K562 (cell line): ENCODE data around the gene NBPF3. TPM values are rescaled to one million over a fixed set of nuclear protein-coding genes. Genes with fewer than 3 reads are reported as not detected.

Source experiments
- CREB1 ChIP-seq, 2 experiments: sonication (generic) in 1 of 2; formaldehyde crosslinking in 1 of 2; IDR thresholded peaks; 2 replicates each; pipeline versions ENCODE4 v1.6.1 to v1.8.0; 2012 to 2022; ENCODE audit warnings: inconsistent platforms in 1 of 2, mild to moderate bottlenecking in 1 of 2, missing genetic modification reagents in 1 of 2, moderate library complexity in 1 of 2
- EP300 ChIP-seq: IDR thresholded peaks from 2 replicates; pipeline ENCODE4 v1.6.1; 2012; ENCODE audit warnings: low read length, improper control_type of control experiment
- HDAC1 ChIP-seq, 2 experiments: fragments of 450-650 bp; IDR thresholded peaks; 2 replicates each; pipeline ENCODE4 v1.6.1; 2016 to 2017; ENCODE audit warnings: inconsistent platforms in 1 of 2, mild to moderate bottlenecking in 1 of 2, moderate library complexity in 1 of 2
- JUN ChIP-seq, 2 experiments: sonication (generic) in 1 of 2; formaldehyde crosslinking in 1 of 2; IDR thresholded peaks; 2 replicates each; pipeline versions ENCODE4 v1.6.1 to v1.8.0; 2012 to 2022; ENCODE audit warnings: borderline replicate concordance in 2 of 2, mild to moderate bottlenecking in 2 of 2, improper control_type of control experiment in 1 of 2, low read depth in 1 of 2, low read length in 1 of 2, missing genetic modification reagents in 1 of 2
- SMARCA5 ChIP-seq: fragments of 450-650 bp; IDR thresholded peaks from 2 replicates; pipeline ENCODE4 v1.6.1; 2016
- XRCC5 ChIP-seq: fragments of 200-400 bp; formaldehyde crosslinking; IDR thresholded peaks from 2 replicates; pipeline ENCODE4 v1.6.1; 2017; ENCODE audit warnings: low read depth, mild to moderate bottlenecking, low read length
- ZNF707 ChIP-seq: fragments of 250-450 bp; sonication (Bioruptor Pico); conservative IDR thresholded peaks from 2 replicates; pipeline ENCODE4 v1.8.0; 2022; ENCODE audit warnings: inconsistent platforms, mild to moderate bottlenecking, moderate library complexity
- polyA plus RNA-seq, 8 experiments: library from polyadenylated mRNA; depleted of rRNA in 4 of 8; stranded (reverse) in 5 of 8; unstranded in 3 of 8; fragments of >200 nt; fragmentation: Nextera tagmentation in 2 of 8; fragmentation: Illumina TruSeq in 1 of 8; extraction: Ambion mirVana in 2 of 8; extraction: Trizol in 1 of 8; gene quantifications; 2 replicates each; pipeline versions ENCODE4 v1.2.1 to v1.2.3, GENCODE V29; 2011 to 2014; ENCODE audit warnings: inconsistent platforms in 1 of 8, missing spikeins in 1 of 8
- total RNA-seq, 7 experiments: library from RNA; depleted of rRNA in 6 of 7; stranded (reverse); fragments of >200 nt in 6 of 7; fragmentation: Illumina TruSeq in 2 of 7; extraction: Trizol in 2 of 7; gene quantifications; 2 replicates each; pipeline versions ENCODE4 v1.2.1 to v1.2.3, GENCODE V29; 2011 to 2021; ENCODE audit warnings: low replicate concordance in 1 of 7
- TF ChIP-seq, protein P1 (sequence below): fragments of 250-450 bp; sonication (Bioruptor Pico); IDR thresholded peaks from 2 replicates; pipeline ENCODE4 v1.5.0; 2022; ENCODE audit warnings: mild to moderate bottlenecking

The NBPF3 gene
- total and polyA plus RNA-seq, 9 of the 15 experiments (the other 6 are each of a cell fraction or from before 2014, with no cell fraction given), result 1.5 to 7.3 (median 5.4) TPM

DNA sequence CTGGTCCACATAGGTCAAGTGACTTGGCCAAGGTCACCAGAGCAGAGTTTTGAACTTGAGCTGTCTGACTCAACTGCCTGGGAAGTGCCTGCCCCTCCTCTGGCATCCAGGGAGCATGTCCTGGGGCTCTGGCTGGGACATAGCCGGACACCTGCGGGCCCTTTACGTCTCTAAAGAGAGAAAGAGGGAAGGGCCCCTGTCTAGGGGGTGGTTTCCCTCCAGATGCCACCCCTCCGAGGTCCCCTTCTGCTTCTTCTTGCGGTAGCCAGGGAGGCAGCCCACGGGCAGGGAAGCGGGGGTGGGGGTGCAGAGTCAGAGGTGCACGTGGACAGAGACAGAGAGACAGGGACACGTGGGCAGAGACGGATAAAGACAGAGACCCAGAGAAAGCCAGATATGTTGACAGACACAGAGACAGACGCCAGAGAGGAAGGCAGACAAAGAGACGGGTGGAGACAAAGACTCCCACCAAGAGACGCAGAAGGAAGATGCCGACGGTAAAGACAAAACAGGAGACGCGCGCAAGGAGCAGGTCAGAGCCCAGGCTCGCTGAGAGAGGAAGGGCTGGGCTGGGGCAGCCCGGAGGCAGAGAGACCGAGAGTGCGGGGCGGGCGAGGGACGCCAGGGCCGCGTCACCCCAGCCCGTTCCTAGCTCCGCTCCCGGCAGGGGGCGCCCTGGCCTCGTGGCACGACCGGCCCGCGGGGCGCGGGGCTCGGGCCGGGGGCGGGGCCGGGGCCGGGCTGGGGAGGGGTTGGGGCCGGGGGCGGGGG, 68.8 kb downstream of the NBPF3 start (continued):
- TF ChIP-seq, protein P1, sequence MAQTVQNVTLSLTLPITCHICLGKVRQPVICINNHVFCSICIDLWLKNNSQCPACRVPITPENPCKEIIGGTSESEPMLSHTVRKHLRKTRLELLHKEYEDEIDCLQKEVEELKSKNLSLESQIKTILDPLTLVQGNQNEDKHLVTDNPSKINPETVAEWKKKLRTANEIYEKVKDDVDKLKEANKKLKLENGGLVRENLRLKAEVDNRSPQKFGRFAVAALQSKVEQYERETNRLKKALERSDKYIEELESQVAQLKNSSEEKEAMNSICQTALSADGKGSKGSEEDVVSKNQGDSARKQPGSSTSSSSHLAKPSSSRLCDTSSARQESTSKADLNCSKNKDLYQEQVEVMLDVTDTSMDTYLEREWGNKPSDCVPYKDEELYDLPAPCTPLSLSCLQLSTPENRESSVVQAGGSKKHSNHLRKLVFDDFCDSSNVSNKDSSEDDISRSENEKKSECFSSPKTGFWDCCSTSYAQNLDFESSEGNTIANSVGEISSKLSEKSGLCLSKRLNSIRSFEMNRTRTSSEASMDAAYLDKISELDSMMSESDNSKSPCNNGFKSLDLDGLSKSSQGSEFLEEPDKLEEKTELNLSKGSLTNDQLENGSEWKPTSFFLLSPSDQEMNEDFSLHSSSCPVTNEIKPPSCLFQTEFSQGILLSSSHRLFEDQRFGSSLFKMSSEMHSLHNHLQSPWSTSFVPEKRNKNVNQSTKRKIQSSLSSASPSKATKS (CRISPR knock-in tag), result no peak
- no peak for TF ChIP-seq ZNF707
- TF ChIP-seq EP300, result no peak
- peak; percentile 50; the same call in 1 of the 2 replicates for TF ChIP-seq CREB1 (IDR thresholded peaks at IDR 0.05)
- no peak; the same call in 1 of the 2 replicates for TF ChIP-seq CREB1 (CRISPR knock-in tag; IDR thresholded peaks at IDR 0.05)
- no peak for TF ChIP-seq XRCC5
- TF ChIP-seq HDAC1 (IDR thresholded peaks at IDR 0.05), result peak in 1 of 2 experiments; percentile 57; a peak in 2 of 4 replicates
- no peak for TF ChIP-seq JUN (IDR thresholded peaks at IDR 0.05; ENCODE audit: borderline replicate concordance, low read depth, low read length)
- TF ChIP-seq JUN (CRISPR knock-in tag; IDR thresholded peaks at IDR 0.05; ENCODE audit: borderline replicate concordance), result 0 out of 2 replicates have a peak, but pooled peaks have one; percentile 69
- TF ChIP-seq SMARCA5, result 0 out of 2 replicates have a peak, but pooled peaks have one; percentile 12
